HEK293T (cell line): ENCODE results near the gene GARNL3.

Source experiments
- FOXK2 ChIP-seq: fragments of 450-650 bp; IDR thresholded peaks from 2 replicates; pipeline ENCODE4 v1.6.1; 2016; ENCODE audit warnings: mild to moderate bottlenecking
- FOXM1 ChIP-seq: fragments of 450-650 bp; IDR thresholded peaks from 2 replicates; pipeline ENCODE4 v1.6.1; 2017; ENCODE audit warnings: mild to moderate bottlenecking, borderline replicate concordance
- SP1 ChIP-seq: fragments of 450-650 bp; IDR thresholded peaks from 2 replicates; pipeline ENCODE4 v1.6.1; 2017
- TARDBP ChIP-seq: fragments of 450-650 bp; IDR thresholded peaks from 2 replicates; pipeline ENCODE4 v1.6.1; 2016
- ZNF384 ChIP-seq: fragments of 450-650 bp; IDR thresholded peaks from 2 replicates; pipeline ENCODE4 v1.6.1; 2016

DNA sequence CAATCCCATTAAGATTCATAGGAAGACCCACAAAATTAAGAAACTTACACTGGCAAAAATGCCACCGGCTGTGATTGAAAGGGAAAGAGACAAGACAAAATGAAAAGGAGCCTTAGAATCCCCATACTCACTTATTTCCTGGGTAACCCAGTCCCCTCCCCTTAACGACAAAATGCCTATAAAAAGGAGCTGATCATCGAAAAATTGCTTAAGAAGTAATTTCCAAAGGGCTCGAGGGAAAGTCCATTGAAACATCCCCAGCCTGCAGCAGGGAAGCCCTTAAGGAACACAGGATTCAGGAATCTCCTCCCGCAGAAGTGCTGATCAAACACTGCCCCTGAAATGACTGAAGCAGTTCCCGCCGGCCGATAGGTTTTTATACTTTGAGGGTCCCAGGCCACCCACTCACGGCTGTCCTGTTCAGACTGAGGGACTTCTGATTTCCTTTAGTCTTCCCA, 158.9 kb downstream of the GARNL3 start:
- TF ChIP-seq SP1 (no peak), FOXK2 (no peak), TARDBP (no peak), ZNF384 (no peak), FOXM1 (no peak)
